ENCODE results near the gene GMPPA.
A peak's percentile ranks its signal among the peaks of the same experiment; 100 is the strongest.

The GMPPA gene

GRCh38 chr2:219521066-219521880 lies 22.6 kb downstream of the GMPPA start:
- no peak for DNase-seq (ENCODE audit: low read depth in 2 of 2)

GRCh38 chr2:219522111-219523030 lies 23.7 kb downstream of the GMPPA start:
- DNase-seq (ENCODE audit: low read depth in 2 of 2) = no peak

GRCh38 chr2:219523031-219523671 lies 24.5 kb downstream of the GMPPA start:
- DNase-seq (ENCODE audit: low read depth in 2 of 2) = no peak

GRCh38 chr2:219524817-219525216 lies 26.1 kb downstream of the GMPPA start:
- DNase-seq (ENCODE audit: low read depth in 2 of 2) = no peak

GRCh38 chr2:219525533-219526232 lies 27.0 kb downstream of the GMPPA start:
- no peak for DNase-seq (ENCODE audit: low read depth in 2 of 2)

GRCh38 chr2:219526320-219527075 lies 27.8 kb downstream of the GMPPA start:
- DNase-seq (ENCODE audit: low read depth in 2 of 2) = no peak

GRCh38 chr2:219527076-219527394 lies 28.3 kb downstream of the GMPPA start:
- DNase-seq (ENCODE audit: low read depth in 2 of 2) = no peak

- no peak for DNase-seq (ENCODE audit: low read depth in 2 of 2)
These were observed 28.8 kb downstream of the GMPPA start for GRCh38 chr2:219527472-219527871.

- peak; percentile 84 to 85 for DNase-seq (ENCODE audit: low read depth in 2 of 2)
These were observed 31.6 kb downstream of the GMPPA start for GRCh38 chr2:219530048-219530963.

GRCh38 chr2:219531639-219532377 lies 33.1 kb downstream of the GMPPA start:
- no peak for DNase-seq (ENCODE audit: low read depth in 2 of 2)

GRCh38 chr2:219532378-219532649 lies 33.6 kb downstream of the GMPPA start:
- no peak for DNase-seq (ENCODE audit: low read depth in 2 of 2)

- DNase-seq (ENCODE audit: low read depth in 2 of 2) = no peak
These were observed 35.4 kb downstream of the GMPPA start for GRCh38 chr2:219533930-219534661.

GRCh38 chr2:219536425-219536824 lies 37.7 kb downstream of the GMPPA start:
- DNase-seq (ENCODE audit: low read depth in 2 of 2) = no peak

GRCh38 chr2:219536967-219537366 lies 38.3 kb downstream of the GMPPA start:
- DNase-seq (ENCODE audit: low read depth in 2 of 2) = no peak

GRCh38 chr2:219537657-219538488 lies 39.2 kb downstream of the GMPPA start:
- no peak for DNase-seq (ENCODE audit: low read depth in 2 of 2)

- no peak for DNase-seq (ENCODE audit: low read depth in 2 of 2)
These were observed 39.8 kb downstream of the GMPPA start for GRCh38 chr2:219538504-219538951.

- DNase-seq (ENCODE audit: low read depth in 2 of 2) = no peak
These were observed 40.5 kb downstream of the GMPPA start for GRCh38 chr2:219538956-219539788.
